OCI-LY1 (cell line): ENCODE data around the gene CCL16.
A peak's percentile ranks its signal among the peaks of the same experiment; 100 is the strongest.

Experiments used
- H2AFZ ChIP-seq: fragments of 200-600 bp; sonication (generic), shearing (Covaris generic); 2 replicates; pipeline ENCODE4 v1.6.0; 2014; ENCODE audit warnings: antibody characterized with exemption, mild to moderate bottlenecking, low read length
- H3F3A ChIP-seq: fragments of 200-600 bp; sonication (generic), shearing (Covaris generic); 2 replicates; pipeline ENCODE4 v1.6.0; 2014; ENCODE audit warnings: mild to moderate bottlenecking, antibody characterized with exemption, low read length, moderate library complexity; ENCODE audit not compliant: insufficient read depth
- H3K27ac ChIP-seq: fragments of 200-600 bp; sonication (generic); 2 replicates; pipeline ENCODE4 v1.5.1; 2014; ENCODE audit warnings: low read length, mixed run types, mild to moderate bottlenecking, low read depth; ENCODE audit not compliant: poor library complexity, severe bottlenecking
- H3K27me3 ChIP-seq: fragments of 200-600 bp; sonication (generic); 2 replicates; pipeline ENCODE4 v1.6.0; 2014; ENCODE audit warnings: antibody characterized with exemption, mild to moderate bottlenecking, low read length, moderate library complexity; ENCODE audit not compliant: insufficient read depth
- H3K36me3 ChIP-seq: fragments of 200-600 bp; sonication (generic); 2 replicates; pipeline ENCODE4 v1.6.1; 2014; ENCODE audit warnings: mild to moderate bottlenecking, antibody characterized with exemption, low read length, moderate library complexity, mixed read lengths; ENCODE audit not compliant: insufficient read depth
- H3K4me1 ChIP-seq: fragments of 200-600 bp; sonication (generic); 2 replicates; pipeline ENCODE4 v1.5.1; 2014; ENCODE audit warnings: mild to moderate bottlenecking, low read length, moderate library complexity; ENCODE audit not compliant: insufficient read depth, severe bottlenecking
- H3K4me2 ChIP-seq: fragments of 200-600 bp; sonication (generic), shearing (Covaris generic); 2 replicates; pipeline ENCODE4 v1.6.1; 2014; ENCODE audit warnings: low read length
- H3K4me3 ChIP-seq: fragments of 200-600 bp; sonication (generic); 2 replicates; pipeline ENCODE4 v1.5.1; 2014; ENCODE audit warnings: low read length, low read depth, mild to moderate bottlenecking, mixed read lengths; ENCODE audit not compliant: poor library complexity, severe bottlenecking
- H3K79me2 ChIP-seq: fragments of 200-600 bp; shearing (Covaris generic); 2 replicates; pipeline ENCODE4 v1.6.1; 2016; ENCODE audit warnings: mixed run types, low read length, mixed read lengths; ENCODE audit not compliant: insufficient read depth
- H3K9ac ChIP-seq: fragments of 200-600 bp; sonication (generic), shearing (Covaris generic); 2 replicates; pipeline ENCODE4 v1.6.1; 2014; ENCODE audit warnings: mild to moderate bottlenecking, low read length, mixed read lengths
- H3K9me2 ChIP-seq: fragments of 200-600 bp; sonication (generic), shearing (Covaris generic); 2 replicates; pipeline ENCODE4 v1.6.1; 2014; ENCODE audit warnings: low read depth, mild to moderate bottlenecking, low read length, mixed read lengths
- H3K9me3 ChIP-seq: fragments of 200-600 bp; shearing (Covaris generic); 2 replicates; pipeline ENCODE4 v1.6.1; 2014; ENCODE audit warnings: low read length, mixed read lengths
- H4K20me1 ChIP-seq: fragments of 200-600 bp; sonication (generic), shearing (Covaris generic); 2 replicates; pipeline ENCODE4 v1.6.0; 2016; ENCODE audit warnings: mild to moderate bottlenecking, low read length; ENCODE audit not compliant: insufficient read depth
- EZH2 ChIP-seq: fragments of 200-600 bp; sonication (generic), shearing (Covaris generic); IDR thresholded peaks from 2 replicates; pipeline ENCODE4 v1.8.0; 2017; ENCODE audit warnings: borderline replicate concordance, mixed run types, mild to moderate bottlenecking, antibody characterized with exemption, low read length, moderate library complexity, mixed read lengths
- TF ChIP-seq, protein P1 (sequence below): fragments of 200-600 bp; sonication (generic), shearing (Covaris generic); IDR thresholded peaks from 2 replicates; pipeline ENCODE4 v1.5.1; 2017; ENCODE audit warnings: mild to moderate bottlenecking, antibody characterized with exemption, low read length, moderate library complexity, mixed read lengths

CCL16 gene

GRCh38 chr17:35972535-35972934, 8.8 kb downstream of the CCL16 start:
- Histone ChIP-seq H2AFZ (no peak overlapping the region), H3K36me3 (no peaks in the 10 kb centered on the region), H3K9me2 (no peaks in the 10 kb centered on the region), H3K27ac (no peak overlapping the region), H4K20me1 (no peaks in the 10 kb centered on the region), H3K79me2 (no peaks in the 10 kb centered on the region), H3K4me1 (no peaks in the 10 kb centered on the region), H3K4me3 (no peak overlapping the region), H3K27me3 (no peaks in the 10 kb centered on the region), H3K9ac (no peak overlapping the region), H3K9me3 (no peaks in the 10 kb centered on the region), H3K4me2 (no peak overlapping the region), H3F3A (no peaks in the 10 kb centered on the region)
- TF ChIP-seq EZH2: no peak
- TF ChIP-seq, protein P1, sequence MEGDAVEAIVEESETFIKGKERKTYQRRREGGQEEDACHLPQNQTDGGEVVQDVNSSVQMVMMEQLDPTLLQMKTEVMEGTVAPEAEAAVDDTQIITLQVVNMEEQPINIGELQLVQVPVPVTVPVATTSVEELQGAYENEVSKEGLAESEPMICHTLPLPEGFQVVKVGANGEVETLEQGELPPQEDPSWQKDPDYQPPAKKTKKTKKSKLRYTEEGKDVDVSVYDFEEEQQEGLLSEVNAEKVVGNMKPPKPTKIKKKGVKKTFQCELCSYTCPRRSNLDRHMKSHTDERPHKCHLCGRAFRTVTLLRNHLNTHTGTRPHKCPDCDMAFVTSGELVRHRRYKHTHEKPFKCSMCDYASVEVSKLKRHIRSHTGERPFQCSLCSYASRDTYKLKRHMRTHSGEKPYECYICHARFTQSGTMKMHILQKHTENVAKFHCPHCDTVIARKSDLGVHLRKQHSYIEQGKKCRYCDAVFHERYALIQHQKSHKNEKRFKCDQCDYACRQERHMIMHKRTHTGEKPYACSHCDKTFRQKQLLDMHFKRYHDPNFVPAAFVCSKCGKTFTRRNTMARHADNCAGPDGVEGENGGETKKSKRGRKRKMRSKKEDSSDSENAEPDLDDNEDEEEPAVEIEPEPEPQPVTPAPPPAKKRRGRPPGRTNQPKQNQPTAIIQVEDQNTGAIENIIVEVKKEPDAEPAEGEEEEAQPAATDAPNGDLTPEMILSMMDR: no peak

- no peaks in the 10 kb centered on the region for H3K9me2 ChIP-seq
- no peak overlapping the region for H3K4me2 ChIP-seq
- H3K27me3 ChIP-seq: no peaks in the 10 kb centered on the region
- no peak overlapping the region for H3K27ac ChIP-seq
- no peak for TF ChIP-seq EZH2
- TF ChIP-seq, protein P1: no peak
- no peaks in the 10 kb centered on the region for H3F3A ChIP-seq
- H3K36me3 ChIP-seq: no peaks in the 10 kb centered on the region
- no peaks in the 10 kb centered on the region for H3K4me1 ChIP-seq
- H3K4me3 ChIP-seq: no peak overlapping the region
- H2AFZ ChIP-seq: no peak overlapping the region
- no peak overlapping the region for H3K9ac ChIP-seq
- H3K9me3 ChIP-seq: no peaks in the 10 kb centered on the region
- H3K79me2 ChIP-seq: no peaks in the 10 kb centered on the region
- no peaks in the 10 kb centered on the region for H4K20me1 ChIP-seq
Measured at GRCh38 chr17:35972066-35972465, 9.2 kb downstream of the CCL16 start.

- Histone ChIP-seq H3K4me3 (no peak overlapping the region), H3K9me3 (no peaks in the 10 kb centered on the region), H3K79me2 (no peaks in the 10 kb centered on the region), H4K20me1 (no peaks in the 10 kb centered on the region), H3K27ac (no peak overlapping the region), H3K4me2 (no peak overlapping the region), H2AFZ (no peak overlapping the region), H3K9me2 (no peaks in the 10 kb centered on the region), H3K4me1 (no peaks in the 10 kb centered on the region), H3K9ac (no peak overlapping the region), H3K27me3 (no peaks in the 10 kb centered on the region), H3F3A (no peaks in the 10 kb centered on the region), H3K36me3 (no peaks in the 10 kb centered on the region)
- TF ChIP-seq, protein P1: peak; percentile 78
- TF ChIP-seq EZH2: no peak
Measured at GRCh38 chr17:35969558-35970380, 11.5 kb downstream of the CCL16 start.
